ENCODE measurements around the gene PAM.
"Not testable (repeated sequence)": the region's sequence is repeated elsewhere in the genome, so short reads cannot be mapped to it uniquely, and the experiment has no call there.

The PAM gene

GRCh38 chr5:102754767-102755431, at the start of gene PAM:
TSS of gene PAM (plus strand) at chr5:102755305. CDS start at chr5:102866196, 110,891 bp downstream.
- peak; percentile 91 for DNase-seq

- DNase-seq = no peak
Measured at GRCh38 chr5:102711525-102712385, 43.4 kb upstream of the PAM start.

GRCh38 chr5:102713278-102713677, 41.8 kb upstream of the PAM start:
- no peak for DNase-seq

GRCh38 chr5:102713682-102714231, 41.3 kb upstream of the PAM start:
- DNase-seq = no peak

- no peak for DNase-seq
Measured at GRCh38 chr5:102715082-102715807, 39.9 kb upstream of the PAM start.

GRCh38 chr5:102716017-102716416, 39.1 kb upstream of the PAM start:
- no peak for DNase-seq

GRCh38 chr5:102718819-102719218, 36.3 kb upstream of the PAM start:
- no peak for DNase-seq

- no peak for DNase-seq
Measured at GRCh38 chr5:102719886-102720285, 35.2 kb upstream of the PAM start.

GRCh38 chr5:102720969-102721368, 34.1 kb upstream of the PAM start:
- no peak for DNase-seq

- no peak for DNase-seq
Measured at GRCh38 chr5:102722931-102723330, 32.2 kb upstream of the PAM start.

GRCh38 chr5:102731693-102732092, 23.4 kb upstream of the PAM start:
- DNase-seq = no peak

- DNase-seq = no peak
Measured at GRCh38 chr5:102733534-102733933, 21.6 kb upstream of the PAM start.

GRCh38 chr5:102737161-102737560, 17.9 kb upstream of the PAM start:
- DNase-seq = no peak

GRCh38 chr5:102737805-102738469, 17.2 kb upstream of the PAM start:
- no peak for DNase-seq

- no peak for DNase-seq
Measured at GRCh38 chr5:102740515-102740914, 14.6 kb upstream of the PAM start.

GRCh38 chr5:102742215-102742614, 12.9 kb upstream of the PAM start:
- no peak for DNase-seq

- DNase-seq = no peak
Measured at GRCh38 chr5:102743900-102744299, 11.2 kb upstream of the PAM start.

- no peak for DNase-seq
Measured at GRCh38 chr5:102747386-102748166, 7.5 kb upstream of the PAM start.

- no peak for DNase-seq
Measured at GRCh38 chr5:102749416-102750030, 5.6 kb upstream of the PAM start.

GRCh38 chr5:102750151-102750834, 4.8 kb upstream of the PAM start:
- no peak for DNase-seq

GRCh38 chr5:102751903-102752376, 3.2 kb upstream of the PAM start:
- DNase-seq = not testable (repeated sequence)

All from activated effector memory CD4-positive, alpha-beta T cell treated with anti-CD3 and anti-CD28 coated beads, Interleukin-2, amount 50 U/mL, for 16 hours (primary cell).